Measurements from ENCODE around the gene ZNRD2.
"Not testable (repeated sequence)": the region's sequence is repeated elsewhere in the genome, so short reads cannot be mapped to it uniquely, and the experiment has no call there.

Gene ZNRD2

DNA sequence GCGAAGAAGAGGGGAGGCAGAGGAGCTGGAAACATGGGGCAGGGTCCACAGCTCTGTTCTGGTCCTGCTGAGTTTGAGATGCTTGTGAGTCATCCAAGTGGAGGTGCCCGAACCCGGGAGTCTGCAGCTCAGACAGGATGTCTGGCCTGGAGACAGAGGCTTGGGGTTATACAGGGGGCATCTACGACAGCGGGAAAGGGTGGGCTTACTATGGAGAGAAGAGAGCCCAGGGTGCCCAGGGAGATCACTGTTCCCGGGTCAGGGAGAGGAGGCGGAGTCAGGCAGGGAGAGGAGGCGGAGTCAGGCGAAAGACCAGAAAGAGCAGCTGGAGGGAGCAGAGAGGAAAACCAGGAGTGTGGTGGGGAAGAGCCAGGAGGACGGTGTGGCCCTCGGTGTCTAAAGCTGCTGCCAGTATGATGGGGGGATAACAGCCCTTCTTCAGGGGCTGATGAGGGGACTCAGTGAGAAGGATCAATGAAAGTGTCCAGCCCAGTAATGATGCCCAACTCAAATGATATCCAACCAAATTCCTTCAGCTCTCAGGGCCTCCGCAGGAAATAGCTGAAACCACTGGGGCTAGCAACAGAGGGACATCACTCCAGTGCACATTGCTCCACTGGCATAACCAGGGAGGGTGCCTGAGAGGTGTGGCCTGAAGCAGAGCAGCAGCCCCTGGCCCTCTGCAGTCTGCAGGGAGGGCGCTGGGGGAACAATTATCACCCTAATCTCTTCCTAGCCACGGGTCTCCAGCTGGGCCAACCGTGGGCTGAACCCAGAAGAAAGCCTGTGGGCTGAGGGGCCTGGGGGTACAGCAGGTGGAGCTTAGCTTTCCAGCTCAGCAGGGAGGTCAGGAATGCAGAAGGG, 9.5 kb upstream of the ZNRD2 start (continued):
- TF ChIP-seq, protein P1, sequence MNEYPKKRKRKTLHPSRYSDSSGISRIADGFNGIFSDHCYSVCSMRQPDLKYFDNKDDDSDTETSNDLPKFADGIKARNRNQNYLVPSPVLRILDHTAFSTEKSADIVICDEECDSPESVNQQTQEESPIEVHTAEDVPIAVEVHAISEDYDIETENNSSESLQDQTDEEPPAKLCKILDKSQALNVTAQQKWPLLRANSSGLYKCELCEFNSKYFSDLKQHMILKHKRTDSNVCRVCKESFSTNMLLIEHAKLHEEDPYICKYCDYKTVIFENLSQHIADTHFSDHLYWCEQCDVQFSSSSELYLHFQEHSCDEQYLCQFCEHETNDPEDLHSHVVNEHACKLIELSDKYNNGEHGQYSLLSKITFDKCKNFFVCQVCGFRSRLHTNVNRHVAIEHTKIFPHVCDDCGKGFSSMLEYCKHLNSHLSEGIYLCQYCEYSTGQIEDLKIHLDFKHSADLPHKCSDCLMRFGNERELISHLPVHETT (tag by site-specific recombination; IDR thresholded peaks at IDR 0.05), result no peak
- peak; percentile 79 for TF ChIP-seq ZBTB17 (tag by site-specific recombination; IDR thresholded peaks at IDR 0.05)
- peak; percentile 31 for TF ChIP-seq SP2 (tag by site-specific recombination; IDR thresholded peaks at IDR 0.05)
- TF ChIP-seq GLIS2 (tag by site-specific recombination; IDR thresholded peaks at IDR 0.05), result peak; percentile 20; the same call in 1 of the 2 replicates
- TF ChIP-seq KLF1 (tag by site-specific recombination; IDR thresholded peaks at IDR 0.05), result no peak
- TF ChIP-seq, protein P2, sequence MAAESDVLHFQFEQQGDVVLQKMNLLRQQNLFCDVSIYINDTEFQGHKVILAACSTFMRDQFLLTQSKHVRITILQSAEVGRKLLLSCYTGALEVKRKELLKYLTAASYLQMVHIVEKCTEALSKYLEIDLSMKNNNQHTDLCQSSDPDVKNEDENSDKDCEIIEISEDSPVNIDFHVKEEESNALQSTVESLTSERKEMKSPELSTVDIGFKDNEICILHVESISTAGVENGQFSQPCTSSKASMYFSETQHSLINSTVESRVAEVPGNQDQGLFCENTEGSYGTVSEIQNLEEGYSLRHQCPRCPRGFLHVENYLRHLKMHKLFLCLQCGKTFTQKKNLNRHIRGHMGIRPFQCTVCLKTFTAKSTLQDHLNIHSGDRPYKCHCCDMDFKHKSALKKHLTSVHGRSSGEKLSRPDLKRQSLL (tag by site-specific recombination; IDR thresholded peaks at IDR 0.05), result no peak
- peak; percentile 55 for TF ChIP-seq ZNF335 (tag by site-specific recombination; conservative IDR thresholded peaks at IDR 0.05)
- TF ChIP-seq ZNF133 (tag by site-specific recombination; IDR thresholded peaks at IDR 0.05), result no peak

DNA sequence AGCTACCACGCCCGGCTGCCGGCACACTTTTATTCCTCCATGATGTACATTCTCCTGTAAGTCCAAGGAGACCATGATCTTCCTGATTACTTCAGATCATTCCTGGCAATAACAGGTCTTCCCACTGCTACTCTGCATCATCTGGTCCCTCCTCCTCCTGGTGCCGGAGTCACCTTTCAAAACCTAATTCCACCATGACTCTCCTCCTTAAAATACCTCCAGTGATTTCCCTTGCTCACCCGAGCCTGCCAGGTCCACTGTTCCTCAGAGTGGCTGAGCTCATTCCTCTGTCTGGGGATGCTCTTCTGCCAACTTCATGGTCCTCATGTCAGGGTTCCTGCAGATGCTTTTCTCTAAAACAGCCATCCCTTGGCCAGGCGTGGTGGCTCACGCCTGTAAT, 8.3 kb upstream of the ZNRD2 start:
- no peaks in the 10 kb centered on the region for H3K9me3 ChIP-seq (ENCODE audit: control insufficient read depth, insufficient read depth, low read depth, low read length)
- no peak overlapping the region for H3K27ac ChIP-seq (ENCODE audit: extremely low read depth, low read depth, low read length)
- TF ChIP-seq ZNF544 (tag by site-specific recombination; IDR thresholded peaks at IDR 0.05) (no peak), ZNF548 (tag by site-specific recombination; IDR thresholded peaks at IDR 0.05) (no peak)
- POLR2A ChIA-PET, result interaction anchor here (1.4 to 4.1 kb wide), 5 partner anchors 8 to 139 kb away, joined by 5 to 41 read pairs (median 11); partner anchors contain the start of genes FAM89B, MALAT1, NEAT1 and ZNRD2
- CTCF ChIA-PET, result interaction anchor here (0.6 to 5.3 kb wide), 7 partner anchors 10 to 117 kb away, joined by 3 to 44 read pairs (median 4); partner anchors contain the start of genes FAM89B and ZNRD2
- H3K36me3 ChIP-seq (ENCODE audit: control insufficient read depth in 2 of 2, insufficient read depth in 1 of 2, low read length in 2 of 2), result peaks cover 0 to 6% of the 10 kb centered on the region in 2 experiments; a peak in 1 of 3 replicates
- no peak overlapping the region for H3K4me3 ChIP-seq (ENCODE audit: low read depth, low read length)
- H3K4me1 ChIP-seq (ENCODE audit: control insufficient read depth, insufficient read depth, low read length), result peaks cover 22% of the 10 kb centered on the region

DNA sequence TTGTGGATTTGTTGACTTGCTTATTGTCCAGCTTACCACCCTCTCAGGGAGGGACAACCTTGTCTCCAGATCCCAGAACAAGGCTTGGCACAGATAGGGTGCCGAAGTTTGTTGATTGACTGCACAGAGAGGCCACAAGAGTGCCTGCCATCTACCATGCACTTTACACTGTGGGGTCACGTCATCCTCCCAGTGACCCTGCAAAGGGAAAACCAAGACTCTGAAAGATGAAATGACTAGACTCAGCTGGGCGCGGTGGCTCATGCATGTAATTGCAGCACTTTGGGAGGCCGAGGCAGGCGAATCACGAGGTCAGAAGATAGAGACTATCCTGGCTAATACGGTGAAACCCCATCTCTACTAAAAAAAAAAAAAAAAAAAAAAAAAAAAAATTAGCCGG, 7.5 kb upstream of the ZNRD2 start:
- Histone ChIP-seq H3K4me1 (ENCODE audit: control insufficient read depth, insufficient read depth, low read length) (peaks cover 22% of the 10 kb centered on the region), H3K9me3 (ENCODE audit: control insufficient read depth, insufficient read depth, low read depth, low read length) (no peaks in the 10 kb centered on the region), H3K27ac (ENCODE audit: extremely low read depth, low read depth, low read length) (no peak overlapping the region), H3K4me3 (ENCODE audit: low read depth, low read length) (no peak overlapping the region), H3K36me3 (ENCODE audit: control insufficient read depth in 2 of 2, insufficient read depth in 1 of 2, low read length in 2 of 2) (peaks cover 0 to 6% of the 10 kb centered on the region in 2 experiments; a peak in 1 of 3 replicates)
- peak; percentile 28; the same call in 1 of the 2 replicates for TF ChIP-seq ZNF335 (tag by site-specific recombination; conservative IDR thresholded peaks at IDR 0.05)
- TF ChIP-seq ZNF169 (tag by site-specific recombination; IDR thresholded peaks at IDR 0.05), result no peak
- ChIA-PET POLR2A (interaction anchor here (0.7 kb wide), 1 partner anchor 628 kb away, joined by 3 read pairs; no protein-coding TSS in a partner anchor), CTCF (interaction anchor here (0.6 to 5.3 kb wide), 6 partner anchors 9 to 116 kb away, joined by 3 to 44 read pairs (median 4); partner anchors contain the start of genes FAM89B and ZNRD2)

DNA sequence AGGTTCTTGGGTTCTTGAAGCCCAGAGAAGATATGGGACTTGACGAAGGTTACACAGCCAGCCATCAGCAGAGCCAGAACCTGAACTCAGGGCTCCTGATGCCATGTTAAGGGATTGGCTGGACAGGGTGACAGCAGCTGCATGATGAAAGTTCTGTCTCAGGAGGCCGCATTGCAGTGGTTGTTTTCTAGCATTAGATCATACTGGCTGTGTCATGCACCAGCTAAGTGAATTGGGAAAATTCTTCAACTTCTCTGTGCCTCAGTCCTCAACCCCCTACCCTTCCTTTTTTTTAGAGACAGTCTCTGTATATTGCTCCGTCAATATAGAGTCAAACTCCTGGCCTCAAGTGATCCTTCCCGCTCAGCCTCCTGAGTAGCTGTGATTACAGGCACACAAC, 6.7 kb upstream of the ZNRD2 start:
- ChIA-PET POLR2A (interaction anchor here (0.7 to 1.2 kb wide), 2 partner anchors 23 to 629 kb away, joined by 3 read pairs; no protein-coding TSS in a partner anchor), CTCF (interaction anchor here (5.3 kb wide), 1 partner anchor 22 kb away, joined by 44 read pairs; no protein-coding TSS in a partner anchor)

DNA sequence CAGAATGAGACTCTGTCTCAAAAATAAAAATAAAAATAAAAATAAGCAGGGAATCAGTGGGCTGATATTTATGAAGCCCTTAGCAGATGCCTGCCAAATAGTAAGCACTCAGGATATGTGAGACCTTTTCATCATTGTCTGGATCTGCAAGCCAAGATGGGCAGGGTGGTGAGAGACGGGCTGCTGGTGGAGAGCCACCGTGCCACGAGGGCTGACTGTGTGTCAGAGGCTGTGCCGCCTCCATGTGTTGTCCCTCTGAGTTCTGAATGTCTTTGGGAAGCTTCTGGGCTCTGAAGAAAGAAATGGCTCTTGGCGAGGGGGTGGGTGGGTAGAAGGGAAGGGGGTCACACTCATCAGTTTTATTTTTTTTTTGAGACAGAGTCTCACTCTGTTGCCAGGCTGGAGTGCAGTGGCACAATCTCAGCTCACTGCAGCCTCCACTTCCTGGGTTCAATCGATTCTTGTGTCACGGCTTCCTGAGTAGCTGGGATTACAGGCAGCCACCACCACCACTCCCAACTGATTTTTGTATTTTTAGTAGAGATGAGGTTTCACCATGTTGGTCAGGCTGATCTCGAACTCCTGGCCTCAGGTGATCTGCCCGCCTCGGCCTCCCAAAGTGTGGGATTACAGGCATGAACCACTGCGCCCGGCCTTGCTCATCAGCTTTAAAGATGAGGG, 5.3 kb upstream of the ZNRD2 start:
- ChIA-PET POLR2A (interaction anchor here (0.9 to 1.6 kb wide), 3 partner anchors 13 to 28 kb away, joined by 3 to 8 read pairs (median 7); no protein-coding TSS in a partner anchor), CTCF (interaction anchor here (1.0 to 2.0 kb wide), 2 partner anchors 21 to 23 kb away, joined by 4 to 6 read pairs; no protein-coding TSS in a partner anchor)
- not testable (repeated sequence) for H3K4me1 ChIP-seq (ENCODE audit: control insufficient read depth, insufficient read depth, low read length); H3K4me3 ChIP-seq (ENCODE audit: low read depth, low read length); H3K27ac ChIP-seq (ENCODE audit: extremely low read depth, low read depth, low read length); H3K9me3 ChIP-seq (ENCODE audit: control insufficient read depth, insufficient read depth, low read depth, low read length)
- peaks cover 0 to 13% of the 10 kb centered on the region in 2 experiments; a peak in 1 of 3 replicates for H3K36me3 ChIP-seq (ENCODE audit: control insufficient read depth in 2 of 2, insufficient read depth in 1 of 2, low read length in 2 of 2)

More for the DNA sequence above, 6.7 kb upstream of the ZNRD2 start:
- no peak for TF ChIP-seq ZNF292 (tag by site-specific recombination; IDR thresholded peaks at IDR 0.05; ENCODE audit: borderline replicate concordance, low read depth)
- TF ChIP-seq ZNF324 (tag by site-specific recombination; IDR thresholded peaks at IDR 0.05), result no peak
- TF ChIP-seq ZNF571 (tag by site-specific recombination; IDR thresholded peaks at IDR 0.05), result no peak
- TF ChIP-seq ZNF76 (tag by site-specific recombination; IDR thresholded peaks at IDR 0.05; ENCODE audit: borderline replicate concordance, low read depth), result no peak
- TF ChIP-seq ZNF114 (tag by site-specific recombination; IDR thresholded peaks at IDR 0.05), result no peak
- Histone ChIP-seq H3K9me3 (ENCODE audit: control insufficient read depth, insufficient read depth, low read depth, low read length) (no peaks in the 10 kb centered on the region), H3K36me3 (ENCODE audit: control insufficient read depth in 2 of 2, insufficient read depth in 1 of 2, low read length in 2 of 2) (peaks cover 0 to 10% of the 10 kb centered on the region in 2 experiments; a peak in 1 of 3 replicates), H3K4me1 (ENCODE audit: control insufficient read depth, insufficient read depth, low read length) (peaks cover 21% of the 10 kb centered on the region), H3K27ac (ENCODE audit: extremely low read depth, low read depth, low read length) (no peak overlapping the region), H3K4me3 (ENCODE audit: low read depth, low read length) (no peak overlapping the region)
